HEK293 (cell line): Measurements from ENCODE around the gene ZBTB22.

Source experiments
- CTCF ChIA-PET: fragments of 350-600 bp; formaldehyde crosslinking; extraction: SDS; loops from one replicate; lab custom pipeline; 2021; ENCODE audit warnings: antibody characterized with exemption; lab: Yijun Ruan, JAX
- POLR2A ChIA-PET: fragments of 300-600 bp; formaldehyde crosslinking; extraction: SDS; loops from one replicate; lab custom pipeline; 2020; ENCODE audit warnings: antibody characterized with exemption, inconsistent platforms; lab: Yijun Ruan, JAX
- H3K27ac ChIP-seq: fragments of 200-500 bp; sonication (Bioruptor generic); 2 replicates; pipeline ENCODE4 v1.5.1; 2014; ENCODE audit warnings: low read depth, low read length, control low read depth, inconsistent platforms; ENCODE audit errors: extremely low read depth
- H3K36me3 ChIP-seq, 2 experiments: fragments of 200-500 bp in 1 of 2; sonication (Bioruptor generic) in 1 of 2; 1 replicate in 1 of 2; 2 replicates in 1 of 2; pipeline ENCODE4 v1.5.1; 2014 to 2017; ENCODE audit warnings: inconsistent platforms in 2 of 2, low read length in 2 of 2; ENCODE audit not compliant: control insufficient read depth in 2 of 2, insufficient read depth in 1 of 2
- H3K4me1 ChIP-seq: fragments of 200-500 bp; sonication (Bioruptor generic); 2 replicates; pipeline ENCODE4 v1.5.1; 2014; ENCODE audit warnings: mild to moderate bottlenecking, low read length, inconsistent platforms; ENCODE audit not compliant: control insufficient read depth, insufficient read depth
- H3K4me3 ChIP-seq: 2 replicates; pipeline ENCODE4 v1.5.1; 2011; ENCODE audit warnings: low read depth, mild to moderate bottlenecking, control low read depth, low read length, moderate library complexity
- H3K9me3 ChIP-seq: fragments of 200-500 bp; sonication (Bioruptor generic); 2 replicates; pipeline ENCODE4 v1.5.1; 2014; ENCODE audit warnings: low read depth, low read length, inconsistent platforms; ENCODE audit not compliant: control insufficient read depth, insufficient read depth
- AEBP2 ChIP-seq: fragments of 450-650 bp; formaldehyde crosslinking; IDR thresholded peaks from 2 replicates; pipeline ENCODE4 v1.5.1; 2016; ENCODE audit warnings: missing biosample characterization, missing genetic modification characterization, borderline replicate concordance
- KLF10 ChIP-seq: fragments of 450-650 bp; IDR thresholded peaks from 2 replicates; pipeline ENCODE4 v1.5.1; 2018; ENCODE audit warnings: missing biosample characterization, mild to moderate bottlenecking, missing genetic modification characterization
- SP2 ChIP-seq: fragments of 450-650 bp; formaldehyde crosslinking; IDR thresholded peaks from 2 replicates; pipeline ENCODE4 v1.5.1; 2016; ENCODE audit warnings: missing biosample characterization, missing genetic modification characterization
- SP3 ChIP-seq: fragments of 450-650 bp; formaldehyde crosslinking; IDR thresholded peaks from 2 replicates; pipeline ENCODE4 v1.5.1; 2016; ENCODE audit warnings: missing biosample characterization, missing genetic modification characterization
- ZFP69B ChIP-seq: fragments of 450-650 bp; formaldehyde crosslinking; IDR thresholded peaks from 2 replicates; pipeline ENCODE4 v1.5.1; 2016; ENCODE audit warnings: missing biosample characterization, missing genetic modification characterization
- ZNF202 ChIP-seq: fragments of 450-650 bp; formaldehyde crosslinking; IDR thresholded peaks from 2 replicates; pipeline ENCODE4 v1.5.1; 2016; ENCODE audit warnings: missing biosample characterization, missing genetic modification characterization, borderline replicate concordance
- ZNF221 ChIP-seq: fragments of 450-650 bp; formaldehyde crosslinking; IDR thresholded peaks from 2 replicates; pipeline ENCODE4 v1.5.1; 2017; ENCODE audit warnings: missing biosample characterization, missing genetic modification characterization, borderline replicate concordance
- ZNF501 ChIP-seq: fragments of 450-650 bp; formaldehyde crosslinking; IDR thresholded peaks from 2 replicates; pipeline ENCODE4 v1.5.1; 2016; ENCODE audit warnings: missing biosample characterization, missing genetic modification characterization
- ZNF571 ChIP-seq: fragments of 450-650 bp; formaldehyde crosslinking; IDR thresholded peaks from 2 replicates; pipeline ENCODE4 v1.5.0; 2017; ENCODE audit warnings: missing biosample characterization, missing genetic modification characterization
- ZNF621 ChIP-seq: fragments of 450-650 bp; formaldehyde crosslinking; IDR thresholded peaks from 2 replicates; pipeline ENCODE4 v1.5.1; 2017; ENCODE audit warnings: missing biosample characterization, missing genetic modification characterization
- ZNF654 ChIP-seq: fragments of 450-650 bp; formaldehyde crosslinking; IDR thresholded peaks from 2 replicates; pipeline ENCODE4 v1.5.1; 2016; ENCODE audit warnings: low read depth, missing biosample characterization, missing genetic modification characterization
- TF ChIP-seq, protein P1 (sequence below): fragments of 450-650 bp; formaldehyde crosslinking; conservative IDR thresholded peaks from 2 replicates; pipeline ENCODE4 v1.5.1; 2016; ENCODE audit warnings: low read depth, missing biosample characterization, missing genetic modification characterization
- TF ChIP-seq, protein P2 (sequence below): fragments of 450-650 bp; formaldehyde crosslinking; IDR thresholded peaks from 2 replicates; pipeline ENCODE4 v1.5.1; 2016; ENCODE audit warnings: missing biosample characterization, missing genetic modification characterization
- TF ChIP-seq, protein P3 (sequence below): fragments of 450-650 bp; formaldehyde crosslinking; IDR thresholded peaks from 2 replicates; pipeline ENCODE4 v1.5.1; 2016; ENCODE audit warnings: missing biosample characterization, missing genetic modification characterization
- TF ChIP-seq, protein P4 (sequence below): fragments of 450-650 bp; formaldehyde crosslinking; IDR thresholded peaks from 2 replicates; pipeline ENCODE4 v1.5.1; 2017; ENCODE audit warnings: missing biosample characterization, missing genetic modification characterization
- TF ChIP-seq, protein P5 (sequence below): fragments of 450-650 bp; formaldehyde crosslinking; IDR thresholded peaks from 2 replicates; pipeline ENCODE4 v1.5.1; 2016; ENCODE audit warnings: missing biosample characterization, missing genetic modification characterization

Gene ZBTB22

DNA sequence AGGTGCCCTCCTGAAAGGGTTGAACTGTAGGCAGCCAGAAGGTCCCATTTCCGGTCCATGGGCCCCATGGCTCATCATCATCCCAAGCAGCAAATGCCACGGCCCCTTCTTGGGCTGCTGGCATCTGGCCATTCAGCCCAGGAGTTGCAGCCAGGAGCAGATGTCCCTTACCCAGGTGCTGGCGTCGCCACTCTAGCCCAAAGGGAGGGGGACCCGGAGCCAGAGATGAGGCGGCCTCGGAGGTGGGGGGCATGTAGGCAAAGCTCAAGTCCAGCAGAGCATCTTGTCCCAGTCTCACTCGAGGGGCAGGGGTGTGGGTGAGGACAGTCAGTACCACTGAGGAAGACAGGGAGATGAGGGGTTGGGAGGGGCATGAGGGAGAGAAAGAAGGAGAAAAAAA is 12.5 kb downstream of the ZBTB22 start:
- POLR2A ChIA-PET: no interaction called here
- Histone ChIP-seq H3K9me3 (no peaks in the 10 kb centered on the region), H3K36me3 (peaks cover 7 to 11% of the 10 kb centered on the region in 2 experiments; a peak in 2 of 3 replicates), H3K4me1 (no peaks in the 10 kb centered on the region), H3K4me3 (no peak overlapping the region), H3K27ac (no peak overlapping the region)
- no peak for TF ChIP-seq ZNF221 (tag by site-specific recombination)
- TF ChIP-seq AEBP2 (tag by site-specific recombination): no peak
- no peak for TF ChIP-seq ZNF501
- TF ChIP-seq, protein P1, sequence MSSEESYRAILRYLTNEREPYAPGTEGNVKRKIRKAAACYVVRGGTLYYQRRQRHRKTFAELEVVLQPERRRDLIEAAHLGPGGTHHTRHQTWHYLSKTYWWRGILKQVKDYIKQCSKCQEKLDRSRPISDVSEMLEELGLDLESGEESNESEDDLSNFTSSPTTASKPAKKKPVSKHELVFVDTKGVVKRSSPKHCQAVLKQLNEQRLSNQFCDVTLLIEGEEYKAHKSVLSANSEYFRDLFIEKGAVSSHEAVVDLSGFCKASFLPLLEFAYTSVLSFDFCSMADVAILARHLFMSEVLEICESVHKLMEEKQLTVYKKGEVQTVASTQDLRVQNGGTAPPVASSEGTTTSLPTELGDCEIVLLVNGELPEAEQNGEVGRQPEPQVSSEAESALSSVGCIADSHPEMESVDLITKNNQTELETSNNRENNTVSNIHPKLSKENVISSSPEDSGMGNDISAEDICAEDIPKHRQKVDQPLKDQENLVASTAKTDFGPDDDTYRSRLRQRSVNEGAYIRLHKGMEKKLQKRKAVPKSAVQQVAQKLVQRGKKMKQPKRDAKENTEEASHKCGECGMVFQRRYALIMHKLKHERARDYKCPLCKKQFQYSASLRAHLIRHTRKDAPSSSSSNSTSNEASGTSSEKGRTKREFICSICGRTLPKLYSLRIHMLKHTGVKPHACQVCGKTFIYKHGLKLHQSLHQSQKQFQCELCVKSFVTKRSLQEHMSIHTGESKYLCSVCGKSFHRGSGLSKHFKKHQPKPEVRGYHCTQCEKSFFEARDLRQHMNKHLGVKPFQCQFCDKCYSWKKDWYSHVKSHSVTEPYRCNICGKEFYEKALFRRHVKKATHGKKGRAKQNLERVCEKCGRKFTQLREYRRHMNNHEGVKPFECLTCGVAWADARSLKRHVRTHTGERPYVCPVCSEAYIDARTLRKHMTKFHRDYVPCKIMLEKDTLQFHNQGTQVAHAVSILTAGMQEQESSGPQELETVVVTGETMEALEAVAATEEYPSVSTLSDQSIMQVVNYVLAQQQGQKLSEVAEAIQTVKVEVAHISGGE: no peak
- TF ChIP-seq ZNF202: no peak
- TF ChIP-seq, protein P2, sequence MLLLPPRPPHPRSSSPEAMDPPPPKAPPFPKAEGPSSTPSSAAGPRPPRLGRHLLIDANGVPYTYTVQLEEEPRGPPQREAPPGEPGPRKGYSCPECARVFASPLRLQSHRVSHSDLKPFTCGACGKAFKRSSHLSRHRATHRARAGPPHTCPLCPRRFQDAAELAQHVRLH (tag by site-specific recombination): no peak
- TF ChIP-seq KLF10 (tag by site-specific recombination): no peak
- TF ChIP-seq SP2 (tag by site-specific recombination): no peak
- TF ChIP-seq SP3 (tag by site-specific recombination): no peak
- TF ChIP-seq ZNF654 (tag by site-specific recombination): no peak
- no peak for TF ChIP-seq ZFP69B (tag by site-specific recombination)
- TF ChIP-seq, protein P3, sequence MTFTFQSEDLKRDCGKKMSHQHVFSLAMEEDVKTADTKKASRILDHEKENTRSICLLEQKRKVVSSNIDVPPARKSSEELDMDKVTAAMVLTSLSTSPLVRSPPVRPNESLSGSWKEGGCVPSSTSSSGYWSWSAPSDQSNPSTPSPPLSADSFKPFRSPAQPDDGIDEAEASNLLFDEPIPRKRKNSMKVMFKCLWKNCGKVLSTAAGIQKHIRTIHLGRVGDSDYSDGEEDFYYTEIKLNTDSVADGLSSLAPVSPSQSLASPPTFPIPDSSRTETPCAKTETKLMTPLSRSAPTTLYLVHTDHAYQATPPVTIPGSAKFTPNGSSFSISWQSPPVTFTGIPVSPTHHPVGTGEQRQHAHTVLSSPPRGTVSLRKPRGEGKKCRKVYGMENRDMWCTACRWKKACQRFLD (tag by site-specific recombination): no peak
- TF ChIP-seq, protein P4, sequence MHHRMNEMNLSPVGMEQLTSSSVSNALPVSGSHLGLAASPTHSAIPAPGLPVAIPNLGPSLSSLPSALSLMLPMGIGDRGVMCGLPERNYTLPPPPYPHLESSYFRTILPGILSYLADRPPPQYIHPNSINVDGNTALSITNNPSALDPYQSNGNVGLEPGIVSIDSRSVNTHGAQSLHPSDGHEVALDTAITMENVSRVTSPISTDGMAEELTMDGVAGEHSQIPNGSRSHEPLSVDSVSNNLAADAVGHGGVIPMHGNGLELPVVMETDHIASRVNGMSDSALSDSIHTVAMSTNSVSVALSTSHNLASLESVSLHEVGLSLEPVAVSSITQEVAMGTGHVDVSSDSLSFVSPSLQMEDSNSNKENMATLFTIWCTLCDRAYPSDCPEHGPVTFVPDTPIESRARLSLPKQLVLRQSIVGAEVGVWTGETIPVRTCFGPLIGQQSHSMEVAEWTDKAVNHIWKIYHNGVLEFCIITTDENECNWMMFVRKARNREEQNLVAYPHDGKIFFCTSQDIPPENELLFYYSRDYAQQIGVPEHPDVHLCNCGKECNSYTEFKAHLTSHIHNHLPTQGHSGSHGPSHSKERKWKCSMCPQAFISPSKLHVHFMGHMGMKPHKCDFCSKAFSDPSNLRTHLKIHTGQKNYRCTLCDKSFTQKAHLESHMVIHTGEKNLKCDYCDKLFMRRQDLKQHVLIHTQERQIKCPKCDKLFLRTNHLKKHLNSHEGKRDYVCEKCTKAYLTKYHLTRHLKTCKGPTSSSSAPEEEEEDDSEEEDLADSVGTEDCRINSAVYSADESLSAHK (tag by site-specific recombination): no peak
- TF ChIP-seq ZNF621 (tag by site-specific recombination): no peak
- TF ChIP-seq, protein P5, sequence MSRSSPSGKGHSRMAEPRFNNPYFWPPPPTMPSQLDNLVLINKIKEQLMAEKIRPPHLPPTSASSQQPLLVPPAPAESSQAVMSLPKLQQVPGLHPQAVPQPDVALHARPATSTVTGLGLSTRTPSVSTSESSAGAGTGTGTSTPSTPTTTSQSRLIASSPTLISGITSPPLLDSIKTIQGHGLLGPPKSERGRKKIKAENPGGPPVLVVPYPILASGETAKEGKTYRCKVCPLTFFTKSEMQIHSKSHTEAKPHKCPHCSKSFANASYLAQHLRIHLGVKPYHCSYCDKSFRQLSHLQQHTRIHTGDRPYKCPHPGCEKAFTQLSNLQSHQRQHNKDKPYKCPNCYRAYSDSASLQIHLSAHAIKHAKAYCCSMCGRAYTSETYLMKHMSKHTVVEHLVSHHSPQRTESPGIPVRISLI: no peak
- TF ChIP-seq ZNF571: no peak
- CTCF ChIA-PET: interaction anchor here (0.6 kb wide), 1 partner anchor 119 kb away, joined by 5 read pairs; no protein-coding TSS in a partner anchor
